GM08714 (cell line): ENCODE data around the gene SEMA3F.

Experiments
- H3K4me3 ChIP-seq: fragments of 200-500 bp; sonication (Bioruptor generic); 2 replicates; pipeline ENCODE4 v1.5.1; 2014; ENCODE audit warnings: mild to moderate bottlenecking, low read length, inconsistent platforms
- ZNF274 ChIP-seq: IDR thresholded peaks from 2 replicates; pipeline ENCODE4 v1.6.1; 2012; ENCODE audit warnings: mild to moderate bottlenecking, low read depth, low read length

Gene SEMA3F

DNA sequence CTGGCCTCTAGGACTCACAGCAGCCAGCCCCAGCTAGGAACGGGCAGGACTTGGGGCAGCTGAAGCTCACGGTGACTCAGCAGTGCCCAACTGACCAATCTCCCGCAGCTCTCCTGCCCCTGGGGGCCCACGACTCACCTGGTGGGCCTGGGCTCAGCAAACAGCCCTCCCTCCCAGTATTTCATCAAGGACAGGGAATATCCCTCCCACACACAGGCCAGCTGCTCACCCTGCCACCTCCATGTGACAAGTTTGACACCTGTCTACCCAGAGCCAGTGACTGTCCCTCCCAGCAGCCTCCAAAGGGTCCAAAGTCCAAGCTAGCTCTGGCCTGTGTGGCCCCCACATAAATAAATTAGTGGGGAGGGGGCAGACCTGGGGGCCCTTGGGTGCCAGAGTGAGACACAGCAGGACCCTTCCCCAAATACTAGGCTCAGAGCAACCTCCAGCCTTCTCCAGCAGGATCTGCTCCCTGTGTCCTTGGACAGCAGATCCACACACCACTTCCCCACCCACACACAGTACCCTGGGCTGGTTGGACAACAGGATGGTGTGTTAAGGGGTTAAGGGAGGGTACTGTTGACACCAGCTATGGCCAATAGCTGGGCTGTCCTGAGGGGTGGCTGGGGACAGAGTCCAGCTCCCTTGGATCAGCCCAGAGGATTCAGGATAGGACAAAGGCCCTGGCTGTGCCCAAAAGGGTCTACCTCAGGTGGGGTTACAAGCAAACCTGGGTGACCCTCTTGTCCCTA, 40.6 kb downstream of the SEMA3F start:
- no peak for TF ChIP-seq ZNF274
- no peak overlapping the region for H3K4me3 ChIP-seq

- no peak overlapping the region for H3K4me3 ChIP-seq
- TF ChIP-seq ZNF274: no peak
Measured at GRCh38 chr3:50196253-50196801, 41.2 kb downstream of the SEMA3F start.

GRCh38 chr3:50201573-50202315, 46.6 kb downstream of the SEMA3F start:
- no peak for TF ChIP-seq ZNF274
- H3K4me3 ChIP-seq: no peak overlapping the region

- no peak overlapping the region for H3K4me3 ChIP-seq
- TF ChIP-seq ZNF274: no peak
Measured at GRCh38 chr3:50202353-50203112, 47.4 kb downstream of the SEMA3F start.

- no peak overlapping the region for H3K4me3 ChIP-seq
- TF ChIP-seq ZNF274: no peak
Measured at GRCh38 chr3:50203113-50203808, 48.1 kb downstream of the SEMA3F start.

GRCh38 chr3:50203809-50204803, 49.0 kb downstream of the SEMA3F start:
- no peak overlapping the region for H3K4me3 ChIP-seq
- TF ChIP-seq ZNF274: no peak

- no peak for TF ChIP-seq ZNF274
- H3K4me3 ChIP-seq: no peak within 1 kb of the TSS
Measured at GRCh38 chr3:50204804-50205412, 49.8 kb downstream of the SEMA3F start, which contains the start of gene SLC38A3. SLC38A3 (plus strand) TSS chr3:50205271; CDS start chr3:50214200, 8,929 bp downstream.

- no peak for TF ChIP-seq ZNF274
- no peak overlapping the region for H3K4me3 ChIP-seq
Measured at GRCh38 chr3:50205413-50206276, 50.5 kb downstream of the SEMA3F start.

DNA sequence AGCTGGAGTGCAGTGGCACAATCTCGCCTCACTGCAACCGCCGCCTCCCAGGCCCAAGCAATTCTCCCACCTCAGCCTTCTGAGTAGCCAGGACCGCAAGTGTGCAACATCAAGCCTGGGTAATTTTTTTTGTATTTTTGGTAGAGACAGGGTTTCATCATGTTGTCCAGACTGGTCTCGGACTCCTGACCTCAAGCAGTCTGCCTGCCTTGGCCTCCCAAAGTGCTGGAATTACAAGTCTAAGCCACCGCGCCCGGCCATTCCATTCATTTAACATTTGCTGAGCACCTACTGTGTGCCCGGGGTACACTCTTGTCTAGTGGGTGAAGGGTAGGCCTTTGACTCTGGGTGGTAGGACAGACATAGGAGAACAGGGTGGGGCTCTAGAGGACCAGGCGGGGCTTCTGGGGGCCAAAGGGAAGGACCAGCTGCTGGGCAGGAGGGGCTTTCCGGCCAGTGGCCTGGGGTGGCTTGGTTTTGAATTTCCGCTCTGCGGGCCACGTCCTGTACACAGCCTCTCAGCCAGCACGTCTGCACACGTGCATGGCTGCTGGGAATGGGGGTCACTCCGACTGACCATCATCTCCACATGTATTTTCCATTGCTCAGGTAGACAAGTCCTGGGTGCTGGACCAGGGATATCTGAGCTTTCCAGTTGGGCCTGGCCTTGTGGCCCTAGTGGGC, 52.4 kb downstream of the SEMA3F start:
- H3K4me3 ChIP-seq: no peak overlapping the region
- TF ChIP-seq ZNF274: no peak

GRCh38 chr3:50208677-50209344, 53.7 kb downstream of the SEMA3F start:
- H3K4me3 ChIP-seq: no peak overlapping the region
- no peak for TF ChIP-seq ZNF274
